H54 (cell line): ENCODE data around the gene UHMK1.
"Not testable (repeated sequence)": the region's sequence is repeated elsewhere in the genome, so short reads cannot be mapped to it uniquely, and the experiment has no call there.

Experiments used
- DNase-seq: peaks from one replicate; pipeline ENCODE4 v3.0.0; 2011; ENCODE audit warnings: low spot score, mixed read lengths; ENCODE audit not compliant: insufficient read length
- FAIRE-seq: peaks from 3 replicates; lab custom pipeline; 2011; peaks lifted over from hg19 to GRCh38; lab: Jason Lieb, UNC
- POLR2A ChIP-seq: IDR thresholded peaks from 2 replicates; pipeline ENCODE4 v1.6.1; 2011; ENCODE audit warnings: low read depth, mild to moderate bottlenecking, low read length

Gene UHMK1

GRCh38 chr1:162564762-162565218 is 67.2 kb downstream of the UHMK1 start:
- TF ChIP-seq POLR2A, result no peak
- DNase-seq (no peak), FAIRE-seq (no peak)

GRCh38 chr1:162565460-162565859 is 67.8 kb downstream of the UHMK1 start:
- TF ChIP-seq POLR2A, result no peak
- FAIRE-seq, result no peak
- DNase-seq, result no peak

- TF ChIP-seq POLR2A, result no peak
- FAIRE-seq (peak; percentile 36), DNase-seq (no peak)
These were observed 69.3 kb downstream of the UHMK1 start for GRCh38 chr1:162566870-162567269.

GRCh38 chr1:162568802-162569201 is 71.2 kb downstream of the UHMK1 start:
- DNase-seq (no peak), FAIRE-seq (peak; percentile 81)
- no peak for TF ChIP-seq POLR2A

- no peak for TF ChIP-seq POLR2A
- FAIRE-seq (peak; percentile 50), DNase-seq (no peak)
These were observed 73.1 kb downstream of the UHMK1 start for GRCh38 chr1:162570718-162571117.

- not testable (repeated sequence) for FAIRE-seq, DNase-seq
These were observed 73.5 kb downstream of the UHMK1 start for GRCh38 chr1:162571121-162571520.

GRCh38 chr1:162571696-162572095 is 74.1 kb downstream of the UHMK1 start:
- no peak for TF ChIP-seq POLR2A
- no peak for DNase-seq

GRCh38 chr1:162573136-162573535 is 75.5 kb downstream of the UHMK1 start:
- no peak for TF ChIP-seq POLR2A
- FAIRE-seq (no peak), DNase-seq (no peak)

More at GRCh38 chr1:162571696-162572095, 74.1 kb downstream of the UHMK1 start:
- peak; percentile 23 for FAIRE-seq

GRCh38 chr1:162578071-162578700 is 80.6 kb downstream of the UHMK1 start:
- DNase-seq (no peak), FAIRE-seq (no peak)

GRCh38 chr1:162578936-162579335 is 81.3 kb downstream of the UHMK1 start:
- DNase-seq, result no peak
- TF ChIP-seq POLR2A, result no peak
- no peak for FAIRE-seq

More at GRCh38 chr1:162578071-162578700, 80.6 kb downstream of the UHMK1 start:
- TF ChIP-seq POLR2A, result no peak
